Gastroesophageal sphincter (tissue), 4 donors: ENCODE results near the gene LDLRAD2. TPM values are rescaled to one million over a fixed set of nuclear protein-coding genes. Genes with fewer than 3 reads are reported as not detected.

Experiments
- ATAC-seq: fragments of 150-250 bp; one replicate; pipeline ENCODE4 v1.9.1; 2016; ENCODE audit warnings: mild to moderate bottlenecking, moderate library complexity
- H3K27ac ChIP-seq, 4 donors: fragments of 200-600 bp; sonication (generic) in 3 of 4; 1 replicate in 3 of 4; 2 replicates in 1 of 4; pipeline ENCODE4 v1.5.1; 2016 to 2019
- H3K27me3 ChIP-seq: fragments of 200-600 bp; sonication (generic); one replicate; pipeline ENCODE4 v1.5.1; 2019
- H3K36me3 ChIP-seq, 2 donors: fragments of 200-600 bp; sonication (generic); one replicate each; pipeline ENCODE4 v1.5.1; 2019; ENCODE audit warnings: control low read depth in 1 of 2
- H3K4me1 ChIP-seq, 3 donors: fragments of 200-600 bp; sonication (generic); 1 replicate in 2 of 3; 2 replicates in 1 of 3; pipeline ENCODE4 v1.5.1; 2016 to 2019; ENCODE audit warnings: control low read depth in 2 of 3
- H3K4me3 ChIP-seq, 2 donors: fragments of 200-600 bp; sonication (generic); one replicate each; pipeline ENCODE4 v1.5.1; 2019; ENCODE audit warnings: mild to moderate bottlenecking in 1 of 2, moderate library complexity in 1 of 2
- H3K9me3 ChIP-seq, 3 donors: fragments of 200-600 bp; sonication (generic); one replicate each; pipeline ENCODE4 v1.5.1; 2017 to 2019; ENCODE audit warnings: control low read depth in 2 of 3
- EP300 ChIP-seq: sonication (generic); formaldehyde crosslinking; IDR thresholded peaks from one replicate; pipeline ENCODE4 v1.6.1; 2017; ENCODE audit warnings: antibody characterized with exemption, mild to moderate bottlenecking
- POLR2A ChIP-seq, 2 donors: fragments of 450-650 bp; IDR thresholded peaks; one replicate each; pipeline ENCODE4 v1.6.1; 2017; ENCODE audit warnings: antibody characterized with exemption in 2 of 2, mild to moderate bottlenecking in 2 of 2, moderate library complexity in 1 of 2
- POLR2AphosphoS5 ChIP-seq: sonication (generic); formaldehyde crosslinking; IDR thresholded peaks from one replicate; pipeline ENCODE4 v1.6.1; 2017; ENCODE audit warnings: antibody characterized with exemption
- WGBS, 2 donors: methylation state at CpG; one replicate each; pipeline ENCODE4 v1.1.5; 2018; ENCODE audit warnings: low coverage in 1 of 2; 5-methylcytosine and 5-hydroxymethylcytosine counted together
- total RNA-seq, 4 donors: library from RNA; depleted of rRNA; stranded (reverse); fragments of >200 nt; gene quantifications; one replicate each; pipeline ENCODE4 v1.1.0, GENCODE V29; 2016
- TF ChIP-seq, protein P1 (sequence below), 4 experiments: fragments of 200-600 bp in 2 of 4; fragments of 450-650 bp in 2 of 4; sonication (generic) in 1 of 4; IDR thresholded peaks; one replicate each; pipeline ENCODE4 v1.5.1; 2017 to 2019; ENCODE audit warnings: antibody characterized with exemption in 4 of 4, mild to moderate bottlenecking in 2 of 4, moderate library complexity in 2 of 4

The LDLRAD2 gene
- total RNA-seq, 4 donors from 2014 or later, result 0.08 TPM; not detected in 3

DNA sequence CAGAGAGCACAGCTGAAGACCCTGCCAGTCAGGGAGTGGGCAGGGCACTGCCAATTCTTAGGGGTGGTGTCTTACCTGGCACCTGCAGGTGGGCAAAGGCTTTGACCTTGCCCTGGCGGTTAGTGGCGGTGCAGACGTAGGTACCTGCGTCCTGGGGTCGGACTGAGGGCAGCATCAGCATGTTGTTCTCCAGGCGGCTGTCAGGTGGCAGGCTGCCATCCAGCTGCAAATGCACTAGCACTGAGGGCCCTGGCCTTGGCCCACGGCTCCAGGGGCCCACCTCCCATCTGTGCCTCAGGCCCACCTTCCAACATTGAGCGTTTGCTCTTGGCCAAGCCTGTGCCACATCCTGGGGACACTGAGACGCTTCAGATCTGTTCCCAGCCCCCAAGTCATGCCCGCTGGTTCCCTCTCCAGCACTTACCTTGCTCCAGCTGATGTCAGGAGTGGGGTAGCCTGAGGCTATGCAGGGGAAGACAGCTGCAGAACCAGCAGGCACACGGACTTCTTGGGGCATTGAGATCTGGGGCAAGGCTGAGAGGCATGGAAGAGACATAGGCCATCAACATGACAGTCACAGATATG lies 21.4 kb downstream of the LDLRAD2 start:
- H3K27me3 ChIP-seq, result no peaks in the 10 kb centered on the region
- ATAC-seq, result no peak
- no peaks in the 10 kb centered on the region for H3K4me1 ChIP-seq
- TF ChIP-seq, protein P1, sequence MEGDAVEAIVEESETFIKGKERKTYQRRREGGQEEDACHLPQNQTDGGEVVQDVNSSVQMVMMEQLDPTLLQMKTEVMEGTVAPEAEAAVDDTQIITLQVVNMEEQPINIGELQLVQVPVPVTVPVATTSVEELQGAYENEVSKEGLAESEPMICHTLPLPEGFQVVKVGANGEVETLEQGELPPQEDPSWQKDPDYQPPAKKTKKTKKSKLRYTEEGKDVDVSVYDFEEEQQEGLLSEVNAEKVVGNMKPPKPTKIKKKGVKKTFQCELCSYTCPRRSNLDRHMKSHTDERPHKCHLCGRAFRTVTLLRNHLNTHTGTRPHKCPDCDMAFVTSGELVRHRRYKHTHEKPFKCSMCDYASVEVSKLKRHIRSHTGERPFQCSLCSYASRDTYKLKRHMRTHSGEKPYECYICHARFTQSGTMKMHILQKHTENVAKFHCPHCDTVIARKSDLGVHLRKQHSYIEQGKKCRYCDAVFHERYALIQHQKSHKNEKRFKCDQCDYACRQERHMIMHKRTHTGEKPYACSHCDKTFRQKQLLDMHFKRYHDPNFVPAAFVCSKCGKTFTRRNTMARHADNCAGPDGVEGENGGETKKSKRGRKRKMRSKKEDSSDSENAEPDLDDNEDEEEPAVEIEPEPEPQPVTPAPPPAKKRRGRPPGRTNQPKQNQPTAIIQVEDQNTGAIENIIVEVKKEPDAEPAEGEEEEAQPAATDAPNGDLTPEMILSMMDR (IDR thresholded peaks at IDR 0.05), result no peak
- TF ChIP-seq EP300 (no peak), POLR2A (IDR thresholded peaks at IDR 0.05) (no peak), POLR2AphosphoS5 (no peak)
- H3K36me3 ChIP-seq, result peaks cover 4 to 100% of the 10 kb centered on the region in 2 donors
- no peak overlapping the region for H3K4me3 ChIP-seq
- H3K9me3 ChIP-seq, result peaks cover 0 to 7% (median 0%) of the 10 kb centered on the region in 3 donors
- no peak overlapping the region for H3K27ac ChIP-seq
- no CpG with 5 or more reads among the region's 11 CpGs for WGBS, 2 donors

DNA sequence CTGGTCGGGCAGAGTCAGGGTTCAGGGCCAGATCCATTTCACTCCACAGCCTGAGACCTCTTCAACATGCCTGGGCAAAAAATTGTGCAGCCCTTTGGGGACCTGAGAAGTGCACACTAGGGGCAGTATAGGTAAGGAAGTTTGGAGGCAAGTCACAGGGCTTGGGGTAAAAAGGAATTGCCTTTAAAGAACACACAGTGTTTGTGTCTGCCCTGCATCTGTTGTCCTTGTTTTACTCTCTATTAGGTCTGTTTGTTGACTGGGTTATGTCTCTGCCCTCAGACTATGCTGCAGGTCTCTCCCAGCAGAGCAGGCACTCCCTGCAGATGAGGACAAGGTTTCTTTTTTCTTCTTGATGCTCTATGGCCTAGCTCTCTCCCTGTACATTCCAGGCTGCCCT lies 22.0 kb downstream of the LDLRAD2 start:
- H3K4me1 ChIP-seq, result no peaks in the 10 kb centered on the region
- peaks cover 4 to 100% of the 10 kb centered on the region in 2 donors for H3K36me3 ChIP-seq
- ATAC-seq, result no peak

DNA sequence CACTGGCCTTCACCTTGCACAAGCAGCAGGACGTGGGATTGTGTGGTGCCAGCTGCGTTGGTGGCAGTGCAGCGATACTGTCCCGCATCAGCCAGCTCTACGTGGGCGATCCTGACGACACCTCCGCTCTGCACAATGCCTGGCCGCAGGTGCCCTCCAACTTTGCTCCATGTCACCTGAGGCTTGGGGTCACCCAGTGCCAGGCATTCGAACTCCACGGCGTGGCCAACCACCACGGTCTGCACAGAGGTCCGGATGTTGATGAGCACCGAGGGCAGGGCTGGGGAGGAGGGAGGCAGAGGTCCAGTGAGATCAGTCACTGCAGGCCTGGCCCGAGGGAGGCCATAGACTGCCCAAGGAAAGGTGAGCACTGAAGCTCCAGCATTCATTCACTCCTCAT lies 22.6 kb downstream of the LDLRAD2 start:
- Histone ChIP-seq H3K27ac (no peak overlapping the region), H3K36me3 (peaks cover 4 to 100% of the 10 kb centered on the region in 2 donors), H3K4me3 (no peak overlapping the region), H3K27me3 (no peaks in the 10 kb centered on the region), H3K4me1 (no peaks in the 10 kb centered on the region), H3K9me3 (peaks cover 0 to 7% (median 0%) of the 10 kb centered on the region in 3 donors)
- 100% methylated on average over 1 to 3 of the region's 16 CpGs for WGBS, 2 donors
- no peak for ATAC-seq
- TF ChIP-seq, protein P1 (IDR thresholded peaks at IDR 0.05), result no peak
- TF ChIP-seq POLR2AphosphoS5 (no peak), POLR2A (IDR thresholded peaks at IDR 0.05) (no peak), EP300 (no peak)

More for the DNA sequence above, 22.0 kb downstream of the LDLRAD2 start:
- Histone ChIP-seq H3K27me3 (no peaks in the 10 kb centered on the region), H3K27ac (no peak overlapping the region), H3K4me3 (no peak overlapping the region), H3K9me3 (peaks cover 0 to 7% (median 0%) of the 10 kb centered on the region in 3 donors)
- 80% methylated on average over 1 of the region's 1 CpG; no CpG with 5 or more reads in 1 of the 2 donors for WGBS, 2 donors
- no peak for TF ChIP-seq POLR2A (IDR thresholded peaks at IDR 0.05)
- no peak for TF ChIP-seq POLR2AphosphoS5
- TF ChIP-seq, protein P1 (IDR thresholded peaks at IDR 0.05), result no peak

DNA sequence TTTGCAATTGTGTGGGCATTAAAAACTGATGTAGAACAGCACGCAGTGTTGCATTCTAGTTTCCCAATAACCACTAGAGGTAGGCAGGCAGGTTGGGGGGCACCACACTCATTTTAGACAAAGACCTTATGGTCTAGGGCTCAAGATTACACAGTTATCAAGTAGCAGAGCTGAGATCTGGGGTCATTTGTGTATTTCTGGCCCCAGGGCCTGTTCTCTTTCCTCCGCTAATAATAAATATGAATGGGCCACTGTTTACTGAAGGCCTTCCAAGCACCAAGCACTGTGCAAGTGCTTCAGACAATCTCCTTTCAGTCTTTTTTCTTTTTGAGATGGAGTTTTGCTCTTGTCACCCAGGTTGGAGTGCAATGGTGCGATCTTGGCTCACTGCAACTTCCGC lies 23.9 kb downstream of the LDLRAD2 start:
- H3K36me3 ChIP-seq, result peaks cover 4 to 100% of the 10 kb centered on the region in 2 donors
- H3K4me3 ChIP-seq, result no peak overlapping the region
- 87 to 93% methylated on average over 3 to 4 of the region's 4 CpGs for WGBS, 2 donors
- H3K9me3 ChIP-seq, result peaks cover 0 to 7% (median 0%) of the 10 kb centered on the region in 3 donors
- H3K4me1 ChIP-seq, result no peaks in the 10 kb centered on the region
- H3K27me3 ChIP-seq, result no peaks in the 10 kb centered on the region
- no peak overlapping the region for H3K27ac ChIP-seq
- ATAC-seq, result no peak
- no peak for TF ChIP-seq EP300
- TF ChIP-seq POLR2AphosphoS5, result no peak

DNA sequence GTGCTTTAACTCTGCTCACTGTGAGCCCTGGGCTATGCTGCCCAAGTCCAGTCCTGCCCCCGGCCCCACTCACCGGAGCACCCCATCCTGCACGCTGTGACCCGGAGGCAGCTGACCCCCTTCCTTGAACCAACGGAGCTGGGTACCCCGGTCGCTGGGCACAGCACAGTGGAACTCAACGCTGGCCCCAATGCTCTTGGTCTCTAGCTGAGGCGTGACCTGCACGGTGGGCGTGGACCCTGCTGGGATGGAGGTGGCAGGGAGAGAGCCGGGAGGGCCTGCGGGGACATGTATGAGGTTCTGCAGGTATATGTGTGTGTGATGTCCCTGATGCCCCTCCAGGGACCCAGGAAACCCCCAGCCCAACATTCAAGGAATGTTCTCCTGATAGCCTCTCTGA lies 24.7 kb downstream of the LDLRAD2 start:
- Histone ChIP-seq H3K9me3 (peaks cover 0 to 7% (median 0%) of the 10 kb centered on the region in 3 donors), H3K27me3 (no peaks in the 10 kb centered on the region), H3K27ac (no peak overlapping the region), H3K36me3 (peaks cover 4 to 100% of the 10 kb centered on the region in 2 donors), H3K4me1 (no peaks in the 10 kb centered on the region), H3K4me3 (no peak overlapping the region)
- no peak for ATAC-seq
- TF ChIP-seq POLR2A (IDR thresholded peaks at IDR 0.05) (no peak), EP300 (no peak), POLR2AphosphoS5 (no peak)
- TF ChIP-seq, protein P1 (IDR thresholded peaks at IDR 0.05), result no peak
- no CpG with 5 or more reads among the region's 13 CpGs for WGBS, 2 donors
